Measurements from ENCODE around the gene AFP. TPM values are rescaled to one million over a fixed set of nuclear protein-coding genes. Genes with fewer than 3 reads are reported as not detected.

The AFP gene
- total and polyA plus RNA-seq, 2 of the 4 experiments (the other 2 are of a cell fraction) = 0.87 to 1.3 TPM

GRCh38 chr4:73417973-73418372 is 18.0 kb upstream of the AFP start:
- Histone ChIP-seq H2AK9ac (replicated peaks; ENCODE audit: low read depth, low read length, poor library complexity) (no peak overlapping the region), H2BK5ac (ENCODE audit: low read depth, low read length, poor library complexity, severe bottlenecking) (no peak overlapping the region), H3K27me3 (ENCODE audit: control insufficient read depth, insufficient read depth, low read length) (peaks cover 2% of the 10 kb centered on the region; the same call in 1 of the 2 replicates), H3K18ac (ENCODE audit: low read depth, low read length) (no peak overlapping the region), H3K4me2 (ENCODE audit: low read depth, low read length) (no peak overlapping the region), H3K14ac (replicated peaks; ENCODE audit: low read depth, low read length) (no peak overlapping the region), H2BK20ac (ENCODE audit: low read depth, low read length) (no peak overlapping the region), H3K27ac (ENCODE audit: insufficient read depth, low read length) (no peak overlapping the region), H4K20me1 (ENCODE audit: insufficient read depth, low read length) (no peaks in the 10 kb centered on the region), H3K4me1 (ENCODE audit: control insufficient read depth, insufficient read depth, low read length) (no peaks in the 10 kb centered on the region), H2BK15ac (ENCODE audit: low read depth, low read length) (no peak overlapping the region), H3K56ac (ENCODE audit: extremely low read depth, insufficient read depth, low read length) (no peak overlapping the region), H4K91ac (ENCODE audit: insufficient read depth, low read depth, low read length) (no peak overlapping the region), H3K4ac (ENCODE audit: low read depth, low read length) (no peak overlapping the region), H3K23ac (ENCODE audit: low read depth, low read length) (no peak overlapping the region), H3K79me1 (ENCODE audit: low read depth in 1 of 2, low read length in 2 of 2) (no peaks in the 10 kb centered on the region), H4K5ac (ENCODE audit: low read depth, low read length) (no peak overlapping the region), H3K36me3 (ENCODE audit: control insufficient read depth, insufficient read depth, low read length) (no peaks in the 10 kb centered on the region), H2AK5ac (ENCODE audit: low read depth, low read length) (no peak overlapping the region), H3K9me3 (ENCODE audit: control insufficient read depth, insufficient read depth, low read length) (no peaks in the 10 kb centered on the region), H3K9me1 (ENCODE audit: insufficient read depth, low read length) (no peaks in the 10 kb centered on the region), H2AFZ (replicated peaks; ENCODE audit: low read length, poor library complexity) (no peak overlapping the region), H3K4me3 (ENCODE audit: insufficient read depth, low read depth, low read length) (no peak overlapping the region), H4K8ac (ENCODE audit: low read depth in 2 of 2, low read length in 2 of 2) (no peak overlapping the region), H3K9ac (ENCODE audit: low read depth, low read length) (no peak overlapping the region), H2BK120ac (ENCODE audit: low read depth, low read length) (no peak overlapping the region)
- DNase-seq (peak; percentile 1), ATAC-seq (ENCODE audit: low read depth) (no peak)
- intact Hi-C loops (cut with micrococcal nuclease) = no loop called here
- WGBS, 2 experiments (ENCODE audit: extremely low coverage in 2 of 2, insufficient read length in 1 of 2) = no CpG with 5 or more reads among the region's 6 CpGs
- in situ Hi-C loops (cut with MboI; ENCODE audit: low sequenced_read_pairs) = no loop called here
- dilution Hi-C loops (cut with HindIII; ENCODE audit: low sequenced_read_pairs, unreplicated experiment) = no loop called here
- BruUV-seq (replicated peaks) = no TSS peak
- no peak for TF ChIP-seq BHLHE40 (IDR thresholded peaks at IDR 0.05; ENCODE audit: low read depth, low read length)
- no peak for TF ChIP-seq CEBPB (IDR thresholded peaks at IDR 0.05; ENCODE audit: low read depth, low read length)
- no peak for TF ChIP-seq RAD21 (IDR thresholded peaks at IDR 0.05; ENCODE audit: low read length)
- no peak for TF ChIP-seq RCOR1 (IDR thresholded peaks at IDR 0.05; ENCODE audit: insufficient replicate concordance, low read length)
- TF ChIP-seq USF2 (IDR thresholded peaks at IDR 0.05; ENCODE audit: low read depth, low read length) = no peak
- no peak for TF ChIP-seq CHD1 (IDR thresholded peaks at IDR 0.05; ENCODE audit: low read depth, low read length)
- CTCF ChIA-PET = no interaction called here
- POLR2A ChIA-PET (ENCODE audit: unreplicated experiment) = no interaction called here
